Osteoblast (primary cell): ENCODE measurements around the gene FAM111B. TPM values are rescaled to one million over a fixed set of nuclear protein-coding genes. Genes with fewer than 3 reads are reported as not detected.
A peak's percentile ranks its signal among the peaks of the same experiment; 100 is the strongest.

Source experiments
- DNase-seq: peaks from one replicate; pipeline ENCODE4 v3.0.0; 2011; ENCODE audit warnings: low spot score, mixed read lengths; ENCODE audit not compliant: insufficient read length; ENCODE audit errors: missing footprints
- H2AFZ ChIP-seq: 2 replicates; pipeline ENCODE4 v1.6.0; 2011; ENCODE audit warnings: mild to moderate bottlenecking, low read length
- H3K27ac ChIP-seq: 2 replicates; pipeline ENCODE4 v1.5.1; 2011; ENCODE audit warnings: mild to moderate bottlenecking, low read depth, low read length, moderate library complexity
- H3K27me3 ChIP-seq: 2 replicates; pipeline ENCODE4 v1.6.0; 2012; ENCODE audit warnings: mild to moderate bottlenecking, control low read depth, inconsistent platforms, low read length, moderate library complexity; ENCODE audit not compliant: insufficient read depth
- H3K36me3 ChIP-seq: 2 replicates; pipeline ENCODE4 v1.5.1; 2011; ENCODE audit warnings: mild to moderate bottlenecking, low read length, control low read depth, moderate library complexity; ENCODE audit not compliant: insufficient read depth
- H3K4me1 ChIP-seq: 2 replicates; pipeline ENCODE4 v1.5.1; 2011; ENCODE audit warnings: mild to moderate bottlenecking, low read length, control low read depth, moderate library complexity; ENCODE audit not compliant: insufficient read depth
- H3K4me2 ChIP-seq: 2 replicates; pipeline ENCODE4 v1.6.0; 2011; ENCODE audit warnings: mild to moderate bottlenecking, low read length; ENCODE audit not compliant: insufficient read depth
- H3K4me3 ChIP-seq: fragments of 200-600 bp; sonication (generic); 3 replicates; pipeline ENCODE4 v1.5.1; 2012; ENCODE audit warnings: mild to moderate bottlenecking, low read length, inconsistent platforms; ENCODE audit not compliant: insufficient read depth
- H3K79me2 ChIP-seq: 2 replicates; pipeline ENCODE4 v1.6.0; 2012; ENCODE audit warnings: mild to moderate bottlenecking, low read length, control low read depth, inconsistent platforms; ENCODE audit not compliant: insufficient read depth
- H3K9me3 ChIP-seq: 2 replicates; pipeline ENCODE4 v1.5.1; 2011; ENCODE audit warnings: low read depth, low read length, control low read depth
- H4K20me1 ChIP-seq: 2 replicates; pipeline ENCODE4 v1.6.0; 2012; ENCODE audit warnings: mild to moderate bottlenecking, low read length, control low read depth; ENCODE audit not compliant: insufficient read depth
- CTCF ChIP-seq: IDR thresholded peaks from 2 replicates; pipeline ENCODE4 v1.5.1; 2011; ENCODE audit warnings: mild to moderate bottlenecking, low read depth, low read length, moderate library complexity; ENCODE audit errors: extremely low read depth
- total RNA-seq: library from RNA; depleted of rRNA; stranded (reverse); fragments of >200 nt; gene quantifications from 2 replicates; pipeline ENCODE4 v1.2.3, GENCODE V29; 2012

Gene FAM111B
- total RNA-seq, 1 donor: 0.72 TPM

- H2AFZ ChIP-seq: no peak overlapping the region
- H3K27ac ChIP-seq: no peak overlapping the region
- no peaks in the 10 kb centered on the region for H3K9me3 ChIP-seq
- TF ChIP-seq CTCF: no peak
- peaks cover 2% of the 10 kb centered on the region for H3K4me1 ChIP-seq
- H3K79me2 ChIP-seq: no peaks in the 10 kb centered on the region
- DNase-seq: no peak
- H3K27me3 ChIP-seq: peaks cover 7% of the 10 kb centered on the region
- no peak overlapping the region for H3K4me2 ChIP-seq
- peaks cover 4% of the 10 kb centered on the region for H3K36me3 ChIP-seq
- H4K20me1 ChIP-seq: no peaks in the 10 kb centered on the region
- no peak overlapping the region for H3K4me3 ChIP-seq
Measured at GRCh38 chr11:59157433-59157832, 50.4 kb downstream of the FAM111B start.

- Histone ChIP-seq H3K4me2 (peak overlapping the region; percentile 75), H4K20me1 (no peaks in the 10 kb centered on the region), H3K4me3 (peak overlapping the region; percentile 23), H3K4me1 (peaks cover 2% of the 10 kb centered on the region), H3K27me3 (peaks cover 7% of the 10 kb centered on the region), H3K36me3 (no peaks in the 10 kb centered on the region), H3K27ac (no peak overlapping the region), H3K9me3 (no peaks in the 10 kb centered on the region), H2AFZ (peak overlapping the region; percentile 81), H3K79me2 (no peaks in the 10 kb centered on the region)
- TF ChIP-seq CTCF: peak; percentile 93
- no peak for DNase-seq
Measured at GRCh38 chr11:59158206-59159068, 51.4 kb downstream of the FAM111B start.

- Histone ChIP-seq H4K20me1 (no peaks in the 10 kb centered on the region), H3K36me3 (no peaks in the 10 kb centered on the region), H2AFZ (no peak overlapping the region), H3K79me2 (no peaks in the 10 kb centered on the region), H3K4me1 (no peaks in the 10 kb centered on the region), H3K27me3 (peaks cover 13% of the 10 kb centered on the region), H3K27ac (no peak overlapping the region), H3K9me3 (no peaks in the 10 kb centered on the region), H3K4me2 (no peak overlapping the region), H3K4me3 (no peak overlapping the region)
- TF ChIP-seq CTCF: no peak
- DNase-seq: no peak
Measured at GRCh38 chr11:59164028-59164427, 57.0 kb downstream of the FAM111B start.

- peaks cover 36% of the 10 kb centered on the region for H3K27me3 ChIP-seq
- no peaks in the 10 kb centered on the region for H3K9me3 ChIP-seq
- H4K20me1 ChIP-seq: no peaks in the 10 kb centered on the region
- peak; percentile 95 for DNase-seq
- H2AFZ ChIP-seq: peak within 1 kb of the TSS; percentile 90
- H3K27ac ChIP-seq: no peak within 1 kb of the TSS
- peaks cover 14% of the 10 kb centered on the region for H3K4me1 ChIP-seq
- H3K4me2 ChIP-seq: peak within 1 kb of the TSS; percentile 99
- H3K36me3 ChIP-seq: no peaks in the 10 kb centered on the region
- peak; percentile 86 for TF ChIP-seq CTCF
- no peaks in the 10 kb centered on the region for H3K79me2 ChIP-seq
- peak within 1 kb of the TSS; percentile 75 for H3K4me3 ChIP-seq
Measured at GRCh38 chr11:59171508-59172322, 64.7 kb downstream of the FAM111B start, which contains the start of gene DTX4. Gene DTX4 (plus strand): TSS chr11:59172132. CDS start chr11:59172596, 464 bp downstream.
